NB4 (cell line): ENCODE results near the gene PRPS1.

ENCODE experiments used
- MAX ChIP-seq: IDR thresholded peaks from 2 replicates; pipeline ENCODE4 v1.6.1; 2011; ENCODE audit warnings: low read depth, low read length
- POLR2A ChIP-seq: IDR thresholded peaks from 2 replicates; pipeline ENCODE4 v1.6.1; 2011; ENCODE audit warnings: mild to moderate bottlenecking; ENCODE audit not compliant: insufficient read length; ENCODE audit errors: extremely low read depth
- TF ChIP-seq, protein P1 (sequence below): IDR thresholded peaks from one replicate; pipeline ENCODE4 v1.5.1; 2012; ENCODE audit warnings: low read depth, low read length

DNA sequence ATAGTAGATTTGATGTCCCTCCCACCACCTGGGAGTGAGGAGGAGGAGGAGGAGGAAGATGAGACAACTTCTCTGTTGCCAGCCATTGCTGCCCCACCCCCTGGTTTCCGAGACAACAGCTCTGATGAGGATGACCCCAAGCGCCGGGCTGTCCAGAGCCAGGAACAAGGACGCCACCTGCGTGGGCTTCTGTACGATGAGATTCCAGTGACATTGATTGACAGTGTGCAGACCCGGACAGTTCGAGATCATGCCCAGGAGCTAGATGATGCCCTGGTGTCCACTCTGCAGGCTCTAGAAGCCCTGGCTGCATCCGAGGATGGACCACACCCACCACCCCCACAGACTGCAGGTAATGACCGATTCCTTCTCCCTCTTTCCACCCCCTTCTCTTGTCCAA is 30.5 kb upstream of the PRPS1 start:
- TF ChIP-seq, protein P1, sequence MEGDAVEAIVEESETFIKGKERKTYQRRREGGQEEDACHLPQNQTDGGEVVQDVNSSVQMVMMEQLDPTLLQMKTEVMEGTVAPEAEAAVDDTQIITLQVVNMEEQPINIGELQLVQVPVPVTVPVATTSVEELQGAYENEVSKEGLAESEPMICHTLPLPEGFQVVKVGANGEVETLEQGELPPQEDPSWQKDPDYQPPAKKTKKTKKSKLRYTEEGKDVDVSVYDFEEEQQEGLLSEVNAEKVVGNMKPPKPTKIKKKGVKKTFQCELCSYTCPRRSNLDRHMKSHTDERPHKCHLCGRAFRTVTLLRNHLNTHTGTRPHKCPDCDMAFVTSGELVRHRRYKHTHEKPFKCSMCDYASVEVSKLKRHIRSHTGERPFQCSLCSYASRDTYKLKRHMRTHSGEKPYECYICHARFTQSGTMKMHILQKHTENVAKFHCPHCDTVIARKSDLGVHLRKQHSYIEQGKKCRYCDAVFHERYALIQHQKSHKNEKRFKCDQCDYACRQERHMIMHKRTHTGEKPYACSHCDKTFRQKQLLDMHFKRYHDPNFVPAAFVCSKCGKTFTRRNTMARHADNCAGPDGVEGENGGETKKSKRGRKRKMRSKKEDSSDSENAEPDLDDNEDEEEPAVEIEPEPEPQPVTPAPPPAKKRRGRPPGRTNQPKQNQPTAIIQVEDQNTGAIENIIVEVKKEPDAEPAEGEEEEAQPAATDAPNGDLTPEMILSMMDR: no peak
- TF ChIP-seq POLR2A: no peak
- no peak for TF ChIP-seq MAX
